Activated T-cell treated with anti-CD3 and anti-CD28 coated beads, Interleukin-2, amount 50 U/mL, for 4 hours (primary cell): ENCODE measurements around the gene ABCC1. TPM values are rescaled to one million over a fixed set of nuclear protein-coding genes. Genes with fewer than 3 reads are reported as not detected.
"Not testable (repeated sequence)": the region's sequence is repeated elsewhere in the genome, so short reads cannot be mapped to it uniquely, and the experiment has no call there.

Source experiments
- ATAC-seq, 2 donors: fragments of 200-7000 bp; cut with Tn5 transposase; one replicate each; pipeline ENCODE4 v1.10.0; 2021
- DNase-seq: peaks from one replicate; pipeline ENCODE4 v3.0.0-alpha.2; 2020
- H3K27me3 Mint-ChIP-seq: one replicate; pipeline ENCODE4 v1.8.0; 2021; ENCODE audit warnings: low read depth, mixed read lengths
- H3K36me3 Mint-ChIP-seq: one replicate; pipeline ENCODE4 v1.8.0; 2022; ENCODE audit warnings: mixed read lengths; ENCODE audit not compliant: insufficient read depth
- H3K4me1 Mint-ChIP-seq: one replicate; pipeline ENCODE4 v1.8.0; 2021; ENCODE audit warnings: low read depth, mixed read lengths
- H3K4me3 Mint-ChIP-seq: one replicate; pipeline ENCODE4 v1.8.0; 2021; ENCODE audit warnings: mild to moderate bottlenecking, moderate library complexity, mixed read lengths
- H3K9me3 Mint-ChIP-seq: one replicate; pipeline ENCODE4 v1.8.0; 2021; ENCODE audit warnings: mixed read lengths
- total RNA-seq, 3 donors: library from RNA; stranded (reverse); gene quantifications; one replicate each; pipeline ENCODE4 v1.2.1, GENCODE V29; 2021

Gene ABCC1
- total RNA-seq, 3 donors from 2014 or later = 53.3 to 59.5 (median 54.3) TPM

DNA sequence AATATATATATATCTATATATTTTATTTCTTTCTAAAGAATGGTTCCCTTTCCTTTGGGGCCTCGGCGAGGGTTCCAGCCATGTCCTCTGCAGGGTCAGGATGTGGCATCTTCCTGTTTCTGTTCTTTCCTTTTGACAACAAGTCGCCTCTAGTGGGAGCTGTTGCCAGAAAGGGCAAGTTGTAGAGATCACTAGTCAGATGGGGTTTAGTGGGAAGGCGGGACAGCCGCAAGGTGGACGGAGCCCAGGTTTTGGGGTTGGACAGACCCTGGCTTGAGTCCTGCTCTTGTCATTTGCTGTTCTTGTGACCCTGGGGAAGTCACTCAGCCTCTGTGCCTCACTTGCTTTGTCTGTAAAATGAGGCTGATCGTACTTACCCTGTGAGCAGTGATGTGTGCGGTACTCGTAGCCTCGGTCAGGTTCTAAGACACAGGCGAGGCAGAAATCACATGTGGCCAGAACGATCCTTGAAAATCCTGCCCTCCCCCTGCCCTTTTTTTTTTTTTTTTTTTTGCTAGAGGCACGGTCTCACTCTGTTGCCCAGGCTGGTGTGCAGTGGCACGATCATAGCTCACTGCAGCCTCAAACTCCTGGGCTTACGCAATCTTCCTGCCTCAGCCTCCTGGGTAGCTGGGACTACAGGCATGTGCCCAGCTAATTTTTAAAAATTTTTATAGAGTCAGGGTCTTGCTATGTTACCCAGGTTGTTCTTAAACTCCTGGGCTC, 193.8 kb downstream of the ABCC1 start:
- peaks cover 23% of the 10 kb centered on the region for H3K36me3 Mint-ChIP-seq
- no peaks in the 10 kb centered on the region for H3K9me3 Mint-ChIP-seq
- no peaks in the 10 kb centered on the region for H3K27me3 Mint-ChIP-seq
- H3K4me1 Mint-ChIP-seq = no peaks in the 10 kb centered on the region
- ATAC-seq = peak in 1 of 2 donors; percentile 40
- no peak for DNase-seq
- no peak overlapping the region for H3K4me3 Mint-ChIP-seq

DNA sequence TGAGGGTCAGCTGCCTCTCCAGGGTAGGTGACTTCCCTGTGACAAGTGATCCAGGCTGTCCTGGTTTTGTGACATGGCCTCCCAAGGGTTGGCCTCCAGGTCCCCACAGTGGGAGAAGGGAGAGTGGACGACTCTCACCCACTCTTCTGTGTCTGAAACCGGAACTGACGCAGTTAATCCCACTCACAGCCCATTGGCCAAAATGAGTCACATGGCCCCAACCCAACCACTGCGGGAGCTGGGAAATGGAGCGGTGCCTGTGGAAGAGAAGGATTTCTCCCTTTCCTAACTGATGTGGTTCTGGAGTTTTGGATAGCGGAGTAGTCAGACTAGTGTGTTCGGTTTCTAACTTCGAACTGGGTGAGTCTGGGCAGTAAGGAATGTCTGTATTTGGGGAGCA, 194.5 kb downstream of the ABCC1 start:
- ATAC-seq (no peak), DNase-seq (no peak)
- peaks cover 21% of the 10 kb centered on the region for H3K36me3 Mint-ChIP-seq
- no peak overlapping the region for H3K4me3 Mint-ChIP-seq
- no peaks in the 10 kb centered on the region for H3K9me3 Mint-ChIP-seq
- H3K27me3 Mint-ChIP-seq = no peaks in the 10 kb centered on the region
- no peaks in the 10 kb centered on the region for H3K4me1 Mint-ChIP-seq

DNA sequence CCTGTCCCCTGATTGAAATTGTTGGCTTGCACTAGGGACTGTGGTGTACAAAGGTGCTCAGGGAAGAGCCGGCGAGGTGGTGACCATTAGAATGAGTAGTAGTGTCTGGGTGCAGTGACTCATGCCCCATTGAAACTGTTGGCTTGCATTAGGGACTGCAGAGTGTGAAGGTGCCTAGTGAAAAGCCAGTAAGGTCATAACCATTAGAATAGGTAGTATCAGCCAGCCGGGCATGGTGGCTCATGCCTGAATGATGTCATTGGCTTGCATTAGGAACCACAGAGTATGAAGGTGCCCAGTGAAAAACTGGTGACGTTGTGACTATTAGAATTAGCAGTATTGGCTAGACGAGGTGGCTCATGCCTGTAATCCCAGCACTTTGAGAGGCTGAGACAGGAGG, 195.0 kb downstream of the ABCC1 start:
- H3K4me1 Mint-ChIP-seq = no peaks in the 10 kb centered on the region
- ATAC-seq (no peak), DNase-seq (no peak)
- H3K4me3 Mint-ChIP-seq = no peak overlapping the region
- no peaks in the 10 kb centered on the region for H3K27me3 Mint-ChIP-seq
- peaks cover 20% of the 10 kb centered on the region for H3K36me3 Mint-ChIP-seq
- no peaks in the 10 kb centered on the region for H3K9me3 Mint-ChIP-seq

DNA sequence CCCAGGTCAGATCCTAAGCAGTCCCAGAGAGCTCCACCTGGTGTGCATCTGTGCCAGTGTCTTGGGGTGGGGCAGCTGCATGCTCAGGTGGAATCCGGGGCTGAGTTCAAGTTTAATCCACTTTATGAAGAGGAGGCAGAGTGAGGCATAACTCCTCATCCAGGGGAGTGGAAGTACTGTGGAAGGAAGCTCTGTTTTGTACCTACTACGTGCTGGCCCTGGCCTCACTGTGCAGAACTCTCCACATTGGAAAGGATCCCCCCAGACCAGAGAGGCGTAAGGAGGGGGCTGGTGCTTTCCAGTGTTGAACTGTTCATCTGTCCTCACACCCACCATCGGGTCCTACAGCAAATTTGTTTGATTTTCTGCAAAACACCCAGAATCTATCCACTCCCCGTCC, 195.9 kb downstream of the ABCC1 start:
- ATAC-seq = no peak
- no peak for DNase-seq
- Mint-ChIP-seq H3K4me1 (no peaks in the 10 kb centered on the region), H3K27me3 (no peaks in the 10 kb centered on the region), H3K9me3 (no peaks in the 10 kb centered on the region), H3K4me3 (no peak overlapping the region), H3K36me3 (peaks cover 14% of the 10 kb centered on the region)

DNA sequence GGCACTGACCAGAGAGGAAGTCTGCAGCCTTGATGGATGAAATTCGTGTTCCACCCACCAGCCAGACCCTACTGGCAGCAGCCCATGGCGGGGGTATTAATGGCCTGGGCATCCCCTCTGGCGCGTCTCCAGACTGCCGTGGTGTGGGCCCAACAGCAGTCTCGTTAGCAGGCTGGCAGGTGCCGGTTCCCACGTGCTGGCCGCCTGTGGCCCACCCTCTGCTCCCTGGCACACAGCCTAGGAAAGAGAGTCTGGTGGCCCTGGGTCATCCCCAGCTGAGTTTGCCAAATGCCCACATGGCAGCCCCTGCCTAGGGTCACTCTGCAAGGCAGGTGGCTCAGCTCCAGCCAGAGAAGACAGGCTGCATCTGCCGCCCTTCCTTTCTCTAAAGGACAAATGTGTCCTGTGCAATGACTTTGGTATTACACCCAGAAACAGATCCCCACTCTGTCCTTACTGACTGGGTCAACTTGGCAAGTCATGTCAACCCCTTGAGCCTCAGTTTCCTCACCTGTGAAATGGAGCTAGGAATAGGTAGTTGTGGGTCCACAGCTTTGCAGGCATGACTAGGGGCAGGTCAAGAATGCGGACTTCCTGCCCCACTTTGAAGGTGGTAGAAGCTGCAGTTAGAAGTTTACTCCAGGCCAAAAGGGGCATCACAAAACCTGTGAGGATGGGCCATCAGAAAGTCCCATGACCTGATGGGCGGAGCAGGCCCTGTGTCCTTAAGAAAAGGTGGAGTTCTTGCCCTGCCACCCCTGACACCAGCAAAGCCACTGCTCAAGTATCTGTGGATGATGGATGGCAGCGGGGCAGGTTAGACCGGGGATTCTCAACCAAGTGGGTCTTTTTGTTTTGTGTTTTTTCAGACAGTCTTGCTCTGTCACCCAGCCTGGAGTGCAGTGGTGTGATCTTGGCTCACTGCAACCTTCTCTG, 197.2 kb downstream of the ABCC1 start:
- DNase-seq (no peak), ATAC-seq (no peak)
- no peaks in the 10 kb centered on the region for H3K4me1 Mint-ChIP-seq
- H3K36me3 Mint-ChIP-seq = peaks cover 8% of the 10 kb centered on the region
- no peaks in the 10 kb centered on the region for H3K27me3 Mint-ChIP-seq
- H3K9me3 Mint-ChIP-seq = no peaks in the 10 kb centered on the region
- H3K4me3 Mint-ChIP-seq = no peak overlapping the region

DNA sequence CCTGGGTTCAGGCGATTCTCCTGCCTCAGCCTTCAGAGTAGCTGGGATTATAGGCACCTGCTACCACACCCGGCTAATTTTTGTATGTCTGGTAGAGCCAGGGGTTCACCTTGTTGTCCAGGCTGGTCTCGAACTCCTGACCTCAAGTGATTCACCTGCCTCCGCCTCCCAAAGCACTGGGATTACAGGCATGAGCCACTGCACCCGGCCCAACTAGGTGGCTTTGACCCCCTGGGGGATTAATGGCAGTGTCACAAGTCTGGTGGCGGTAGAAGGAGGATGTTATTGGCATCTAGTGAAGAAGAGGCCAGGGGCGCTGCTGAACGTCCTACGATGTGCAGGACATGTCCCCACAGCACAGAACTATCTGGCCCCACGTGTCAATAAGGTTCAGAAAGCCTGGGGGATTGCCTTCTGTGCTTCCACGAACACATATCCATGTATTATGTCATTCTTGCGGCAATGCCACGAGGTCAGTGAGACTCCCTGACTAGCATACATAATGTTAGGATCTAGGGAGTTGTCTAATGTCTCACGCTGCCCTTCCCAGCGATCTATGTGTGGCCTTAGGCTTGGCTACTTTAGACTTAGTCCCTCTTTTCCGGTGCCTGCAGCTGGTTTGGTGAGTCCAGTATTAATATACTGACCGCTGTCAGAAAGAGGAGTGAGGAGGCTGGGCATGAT, 198.0 kb downstream of the ABCC1 start:
- H3K36me3 Mint-ChIP-seq = peaks cover 8% of the 10 kb centered on the region
- no peaks in the 10 kb centered on the region for H3K9me3 Mint-ChIP-seq
- ATAC-seq (no peak), DNase-seq (no peak)
- H3K27me3 Mint-ChIP-seq = no peaks in the 10 kb centered on the region
- H3K4me1 Mint-ChIP-seq = no peaks in the 10 kb centered on the region
- H3K4me3 Mint-ChIP-seq = no peak overlapping the region

DNA sequence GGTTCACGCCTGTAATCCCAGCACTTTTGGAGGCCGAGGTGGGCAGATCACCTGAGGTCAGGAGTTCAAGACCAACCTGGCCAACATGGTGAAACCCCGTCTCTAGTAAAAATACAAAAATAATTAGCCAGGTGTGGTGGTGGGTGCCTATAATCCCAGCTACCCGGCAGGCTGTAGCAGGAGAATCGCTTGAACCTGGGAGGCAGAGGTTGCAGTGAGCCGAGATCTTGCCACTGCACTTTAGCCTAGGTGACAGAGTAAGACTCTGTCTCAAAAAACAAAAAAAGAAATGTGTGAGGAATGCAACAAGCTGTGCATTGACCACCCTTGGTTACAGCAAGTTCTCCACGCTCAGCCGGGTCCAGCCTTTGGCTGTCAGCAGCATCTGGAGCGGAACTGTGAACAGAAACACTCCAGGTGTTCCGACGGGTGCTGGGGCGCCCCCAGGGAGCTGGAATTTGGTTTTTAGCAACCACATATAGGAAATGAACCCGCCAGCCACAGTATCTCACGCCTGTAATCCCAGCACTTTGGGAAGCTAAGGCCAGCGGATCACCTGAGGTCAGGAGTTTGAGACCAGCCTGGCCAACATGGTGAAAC, 198.7 kb downstream of the ABCC1 start:
- ATAC-seq, H3K36me3 Mint-ChIP-seq, H3K4me3 Mint-ChIP-seq, DNase-seq, H3K4me1 Mint-ChIP-seq, H3K9me3 Mint-ChIP-seq, H3K27me3 Mint-ChIP-seq: not testable (repeated sequence)

DNA sequence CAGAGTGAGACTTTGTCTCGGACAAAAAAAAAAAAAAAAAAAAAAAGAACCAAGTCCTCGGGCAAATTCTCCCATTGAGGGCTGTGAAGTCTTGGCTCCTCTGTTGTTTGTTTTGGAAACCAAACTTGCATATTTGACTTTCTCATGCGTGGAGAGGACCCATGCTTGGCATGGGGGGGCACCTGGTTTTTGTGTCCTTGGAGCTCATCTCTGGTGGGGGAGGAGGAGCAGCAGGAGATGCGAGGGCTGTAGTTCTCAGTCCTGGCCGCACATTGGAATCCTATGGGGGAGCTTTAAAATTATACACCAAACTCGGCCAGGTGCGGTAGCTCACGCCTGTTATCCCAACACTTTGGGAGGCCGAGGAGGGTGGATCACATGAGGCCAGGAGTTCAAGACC, 199.3 kb downstream of the ABCC1 start:
- H3K4me1 Mint-ChIP-seq = no peaks in the 10 kb centered on the region

DNA sequence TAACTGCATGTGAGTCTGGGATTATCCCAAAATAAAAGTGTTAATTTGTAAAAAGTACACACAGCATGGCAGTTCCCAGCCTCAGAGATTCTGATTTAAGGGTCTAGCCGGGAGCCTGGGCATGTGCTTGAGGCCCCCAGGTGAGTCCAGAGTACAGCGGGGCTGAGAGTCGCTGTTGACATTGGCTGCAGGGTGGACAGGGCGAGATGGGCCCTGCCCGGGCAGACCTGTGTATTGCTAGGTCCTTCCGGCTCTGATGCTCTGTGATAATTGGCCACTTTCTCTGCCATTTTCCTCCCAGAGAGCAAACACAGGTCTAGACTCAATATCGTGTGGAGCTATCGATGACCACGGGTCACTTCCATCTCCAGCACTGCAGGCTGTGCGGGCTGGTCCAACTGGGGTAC, 200.3 kb downstream of the ABCC1 start:
- no peak overlapping the region for H3K4me3 Mint-ChIP-seq
- H3K27me3 Mint-ChIP-seq = no peaks in the 10 kb centered on the region
- DNase-seq = no peak
- ATAC-seq = no peak
- peaks cover 4% of the 10 kb centered on the region for H3K36me3 Mint-ChIP-seq
- no peaks in the 10 kb centered on the region for H3K4me1 Mint-ChIP-seq
- no peaks in the 10 kb centered on the region for H3K9me3 Mint-ChIP-seq

More for the DNA sequence above, 199.3 kb downstream of the ABCC1 start:
- Mint-ChIP-seq H3K36me3 (peaks cover 4% of the 10 kb centered on the region), H3K27me3 (no peaks in the 10 kb centered on the region), H3K9me3 (no peaks in the 10 kb centered on the region), H3K4me3 (no peak overlapping the region)
- DNase-seq (no peak), ATAC-seq (no peak)

DNA sequence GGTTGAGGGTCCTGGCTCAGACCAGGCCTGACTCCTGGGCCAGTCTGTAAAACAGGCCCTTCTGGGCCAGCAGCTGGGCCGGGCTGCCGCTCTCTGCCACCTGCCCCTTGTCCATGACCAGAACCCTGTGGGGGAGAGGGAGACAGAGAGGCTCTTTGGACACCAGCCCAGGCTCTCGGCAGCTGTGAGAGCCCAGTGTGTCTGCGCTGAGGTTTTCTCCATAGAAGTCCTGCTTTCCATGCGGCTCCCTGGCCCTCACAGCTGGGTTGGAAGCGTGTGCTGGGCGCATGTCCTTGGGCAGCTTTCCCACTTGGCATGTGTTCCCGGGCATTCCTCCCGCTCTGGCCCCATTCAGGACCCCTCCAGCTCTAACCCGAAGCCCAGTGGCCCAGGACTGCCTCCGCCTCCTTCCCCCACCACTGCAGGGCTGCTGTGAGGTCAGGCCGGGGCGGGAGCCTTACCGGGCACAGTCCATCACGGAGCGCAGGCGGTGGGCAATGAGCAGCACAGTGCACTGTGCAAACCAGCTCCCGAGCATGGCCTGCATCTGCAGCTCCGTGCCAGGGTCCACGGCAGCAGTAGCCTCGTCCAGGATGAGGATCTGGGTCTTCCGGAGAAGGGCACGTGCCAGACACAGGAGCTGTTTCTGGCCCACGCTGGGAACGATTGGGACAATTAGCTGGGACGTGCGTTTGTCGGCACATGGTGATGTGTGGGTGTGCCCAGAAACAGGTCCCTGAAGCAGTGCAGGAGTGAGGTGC, 200.9 kb downstream of the ABCC1 start:
- H3K36me3 Mint-ChIP-seq = peaks cover 4% of the 10 kb centered on the region
- no peaks in the 10 kb centered on the region for H3K27me3 Mint-ChIP-seq
- ATAC-seq = peak in 1 of 2 donors; percentile 10
- H3K9me3 Mint-ChIP-seq = no peaks in the 10 kb centered on the region
- DNase-seq = no peak
- no peak overlapping the region for H3K4me3 Mint-ChIP-seq
- H3K4me1 Mint-ChIP-seq = no peaks in the 10 kb centered on the region

DNA sequence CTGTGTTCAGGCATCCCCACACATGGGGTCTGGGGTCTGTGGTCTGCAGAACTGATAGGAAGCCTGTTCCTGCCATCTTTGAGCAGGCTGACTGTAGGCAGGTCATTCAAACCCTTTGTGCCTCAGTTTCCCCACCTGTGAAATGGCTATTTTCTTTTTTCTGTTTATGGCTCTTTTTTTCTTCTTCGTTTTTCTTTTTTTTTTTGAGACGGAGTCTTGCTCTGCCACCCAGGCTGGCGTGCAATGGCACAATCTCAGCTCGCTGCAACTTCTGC, 201.4 kb downstream of the ABCC1 start:
- Mint-ChIP-seq H3K4me1 (no peaks in the 10 kb centered on the region), H3K9me3 (no peaks in the 10 kb centered on the region), H3K36me3 (no peaks in the 10 kb centered on the region), H3K27me3 (no peaks in the 10 kb centered on the region), H3K4me3 (no peak overlapping the region)
- ATAC-seq (no peak), DNase-seq (no peak)

DNA sequence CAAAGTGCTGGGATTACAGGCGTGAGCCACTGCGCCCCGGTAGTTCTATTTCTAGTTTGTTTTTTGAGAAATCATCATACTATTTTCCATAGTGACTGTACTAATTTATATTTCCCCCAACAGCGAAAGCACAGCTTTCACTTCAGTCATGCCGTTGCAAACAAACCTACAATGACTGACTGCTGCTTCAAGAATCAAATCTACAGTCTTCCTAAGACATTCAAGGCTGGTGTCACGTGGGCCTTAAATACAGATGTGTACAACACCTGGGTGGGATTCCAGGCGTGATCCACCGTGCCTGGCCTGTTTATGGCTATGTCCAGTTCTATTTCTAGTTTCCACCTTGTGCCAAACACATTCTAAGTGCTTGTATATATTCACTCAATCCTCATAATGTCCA, 201.9 kb downstream of the ABCC1 start:
- H3K36me3 Mint-ChIP-seq = no peaks in the 10 kb centered on the region
- no peaks in the 10 kb centered on the region for H3K27me3 Mint-ChIP-seq
- ATAC-seq (no peak), DNase-seq (no peak)
- H3K4me1 Mint-ChIP-seq = no peaks in the 10 kb centered on the region
- H3K9me3 Mint-ChIP-seq = no peaks in the 10 kb centered on the region
- no peak overlapping the region for H3K4me3 Mint-ChIP-seq

DNA sequence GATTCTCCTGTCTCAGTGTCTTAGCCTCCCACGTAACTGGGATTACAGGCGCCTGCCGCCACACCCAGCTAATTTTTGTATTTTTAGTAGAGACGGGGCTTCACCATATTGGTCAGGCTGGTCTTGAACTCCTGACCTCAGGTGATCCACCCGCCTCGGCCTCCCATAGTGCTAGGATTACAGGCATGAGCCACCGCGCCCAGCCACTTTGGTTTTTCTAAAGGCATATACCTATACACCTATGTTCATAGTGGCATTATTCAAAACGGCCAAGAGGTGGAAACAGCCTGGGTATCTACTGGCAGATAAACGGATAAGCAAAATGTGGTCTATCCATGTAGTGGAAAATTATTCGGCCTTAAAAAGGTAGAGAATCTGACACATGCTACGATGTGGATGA, 203.6 kb downstream of the ABCC1 start:
- not testable (repeated sequence) for H3K36me3 Mint-ChIP-seq, H3K9me3 Mint-ChIP-seq, H3K4me1 Mint-ChIP-seq, H3K4me3 Mint-ChIP-seq, H3K27me3 Mint-ChIP-seq, ATAC-seq, DNase-seq
